GM19372 (cell line): ENCODE measurements around the gene SETD2.
"Not testable (repeated sequence)": the region's sequence is repeated elsewhere in the genome, so short reads cannot be mapped to it uniquely, and the experiment has no call there.

Source experiments
- ATAC-seq: cut with Tn5 transposase; IDR thresholded peaks from one replicate; pipeline ENCODE4 v1.9.1; 2021; ENCODE audit warnings: mild to moderate bottlenecking, low read depth, moderate library complexity; ENCODE audit not compliant: unreplicated experiment

SETD2 gene

DNA sequence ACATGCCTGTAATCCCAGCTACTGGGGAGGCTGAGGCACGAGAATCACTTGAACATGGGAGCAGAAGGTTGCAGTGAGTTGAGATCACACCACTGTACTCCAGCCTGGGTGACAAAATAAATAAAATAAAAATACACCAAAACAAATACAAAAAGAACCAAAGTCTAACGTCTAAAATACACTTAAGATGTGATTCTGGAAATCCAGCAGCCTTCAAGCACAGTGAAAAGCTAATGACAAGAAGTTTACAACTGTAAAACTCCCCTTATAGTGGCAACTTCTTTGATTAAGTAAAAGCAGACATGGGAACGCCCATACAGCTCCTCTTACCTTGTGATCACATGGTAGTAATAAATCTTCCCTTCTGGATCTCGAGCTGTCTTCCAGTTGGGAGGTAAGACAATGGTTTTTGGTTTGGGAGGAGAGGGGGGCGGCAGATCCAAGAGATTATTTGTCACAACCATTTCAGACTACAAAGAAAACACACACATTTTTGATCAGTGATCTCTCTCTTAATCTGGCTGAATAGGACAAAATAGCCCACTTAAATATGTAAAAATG lies 121.6 kb downstream of the SETD2 start:
- no peak for ATAC-seq

GRCh38 chr3:47041114-47041513 lies 122.8 kb downstream of the SETD2 start:
- no peak for ATAC-seq

DNA sequence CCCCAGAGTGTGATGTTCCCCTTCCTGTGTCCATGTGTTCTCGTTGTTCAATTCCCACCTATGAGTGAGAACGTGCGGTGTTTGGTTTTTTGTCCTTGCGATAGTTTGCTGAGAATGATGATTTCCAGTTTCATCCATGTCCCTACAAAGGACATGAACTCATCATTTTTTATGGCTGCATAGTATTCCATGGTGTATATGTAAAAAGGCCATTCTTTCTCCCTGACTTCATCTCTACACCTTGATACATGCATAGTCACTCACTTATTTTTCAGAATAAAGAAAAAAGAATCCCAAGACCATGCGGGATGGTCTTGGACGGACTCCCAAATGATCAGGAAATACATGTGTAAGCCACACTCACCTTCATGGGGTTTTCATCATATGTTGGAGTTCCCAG lies 126.6 kb downstream of the SETD2 start:
- not testable (repeated sequence) for ATAC-seq

- ATAC-seq = no peak
Measured at GRCh38 chr3:47036145-47036544, 127.8 kb downstream of the SETD2 start.

DNA sequence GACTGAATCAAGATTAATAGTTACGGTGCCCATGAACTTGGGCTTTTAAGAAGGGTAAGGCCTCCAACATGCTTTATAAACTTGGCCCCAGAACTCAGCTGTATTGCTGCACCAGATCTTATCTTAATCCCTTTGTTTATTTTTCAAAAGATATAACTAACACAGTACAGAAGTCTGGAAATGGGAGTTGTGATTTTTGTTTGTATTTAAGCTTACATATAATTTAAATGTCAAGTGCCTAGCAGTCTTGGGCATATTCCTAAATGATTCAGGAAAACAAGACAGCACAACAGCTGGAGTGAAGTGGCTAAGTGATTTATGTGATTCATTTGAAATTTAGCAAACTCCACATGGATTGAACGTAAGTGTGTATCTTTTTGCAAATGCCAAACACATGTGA lies 128.3 kb downstream of the SETD2 start:
- ATAC-seq = no peak

DNA sequence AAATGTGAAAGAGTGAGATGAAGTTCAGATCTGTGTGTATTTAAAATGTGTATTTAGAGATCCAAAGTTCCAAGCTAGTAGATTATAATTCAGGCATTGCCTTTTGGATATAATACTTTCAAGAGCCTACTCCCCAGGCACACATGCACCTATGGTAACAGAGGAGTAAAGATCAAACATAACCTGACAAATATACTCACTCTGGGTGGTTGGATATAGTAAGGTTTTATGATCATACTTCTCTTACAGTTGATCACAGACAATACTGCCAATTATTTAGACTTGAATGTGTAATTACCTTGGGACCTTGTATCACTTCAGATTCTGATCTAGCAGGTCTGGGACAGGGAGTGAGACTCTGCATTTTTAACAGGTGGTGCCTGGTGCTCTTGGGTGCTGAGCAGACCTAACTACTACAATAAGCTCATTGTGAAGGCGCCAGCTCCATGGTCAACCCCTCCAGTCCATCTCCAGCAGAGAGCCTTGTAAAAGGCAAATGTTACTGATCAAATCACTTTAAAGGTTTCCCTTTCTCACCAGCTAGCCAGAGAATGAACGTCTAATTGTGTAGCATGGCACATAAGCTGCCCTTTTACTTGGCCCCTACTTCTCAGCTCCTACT lies 128.9 kb downstream of the SETD2 start:
- ATAC-seq = no peak

- not testable (repeated sequence) for ATAC-seq
Measured at GRCh38 chr3:47031041-47031440, 132.9 kb downstream of the SETD2 start.

DNA sequence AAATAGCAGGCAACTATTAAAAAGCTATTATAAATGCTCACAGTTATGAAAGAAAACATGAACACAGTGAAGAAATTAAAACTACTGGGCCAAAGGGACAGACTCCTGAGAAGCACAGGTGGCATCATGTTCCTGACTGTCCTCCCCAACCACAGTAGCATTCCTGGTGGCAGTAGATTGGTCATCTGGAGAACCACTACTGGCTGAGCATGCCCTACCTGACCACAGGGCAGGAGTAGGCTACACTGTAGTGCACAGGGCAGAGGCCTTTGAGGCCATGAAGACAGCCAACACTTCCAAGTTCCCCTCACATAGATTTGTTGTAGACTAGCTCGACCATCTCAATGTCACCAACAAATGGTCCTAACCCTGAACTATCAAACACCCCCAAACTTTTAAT lies 135.2 kb downstream of the SETD2 start:
- ATAC-seq = no peak

- no peak for ATAC-seq
Measured at GRCh38 chr3:47028146-47028545, 135.8 kb downstream of the SETD2 start.

DNA sequence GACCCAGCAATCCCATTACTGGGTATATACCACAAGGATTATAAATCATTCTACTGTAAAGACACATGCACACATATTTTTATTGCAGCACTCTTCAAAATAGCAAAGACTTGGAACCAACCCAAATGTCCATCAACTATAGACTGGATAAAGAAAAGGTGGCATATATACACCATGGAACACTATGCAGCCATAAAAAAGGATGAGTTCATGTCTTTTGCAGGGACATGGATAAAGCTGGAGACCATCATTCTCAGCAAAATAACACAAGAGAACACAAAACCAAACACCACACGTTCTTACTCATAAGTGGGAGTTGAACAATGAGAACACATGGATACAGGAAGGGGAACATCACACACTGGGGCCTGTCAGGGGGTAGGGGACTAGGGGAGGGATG lies 137.5 kb downstream of the SETD2 start:
- ATAC-seq = not testable (repeated sequence)

DNA sequence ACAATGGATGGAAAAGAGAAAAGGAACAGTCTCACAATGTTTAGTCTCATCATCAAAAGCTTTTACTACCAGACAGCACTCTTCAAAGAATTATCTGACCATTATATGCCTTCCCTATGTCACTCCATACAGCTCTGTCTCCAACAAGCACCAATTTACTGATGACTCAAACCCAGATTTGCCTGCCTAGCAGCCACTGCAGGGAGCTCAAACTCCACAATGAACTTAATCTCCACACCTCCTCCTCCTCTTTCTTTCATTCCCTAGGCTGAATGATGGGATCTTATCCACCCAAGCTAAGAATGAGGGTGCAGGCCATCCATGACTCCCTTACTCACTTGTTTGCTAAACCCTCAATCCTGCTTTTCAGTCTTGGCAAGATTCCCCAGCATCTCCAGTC lies 139.0 kb downstream of the SETD2 start:
- ATAC-seq = no peak

DNA sequence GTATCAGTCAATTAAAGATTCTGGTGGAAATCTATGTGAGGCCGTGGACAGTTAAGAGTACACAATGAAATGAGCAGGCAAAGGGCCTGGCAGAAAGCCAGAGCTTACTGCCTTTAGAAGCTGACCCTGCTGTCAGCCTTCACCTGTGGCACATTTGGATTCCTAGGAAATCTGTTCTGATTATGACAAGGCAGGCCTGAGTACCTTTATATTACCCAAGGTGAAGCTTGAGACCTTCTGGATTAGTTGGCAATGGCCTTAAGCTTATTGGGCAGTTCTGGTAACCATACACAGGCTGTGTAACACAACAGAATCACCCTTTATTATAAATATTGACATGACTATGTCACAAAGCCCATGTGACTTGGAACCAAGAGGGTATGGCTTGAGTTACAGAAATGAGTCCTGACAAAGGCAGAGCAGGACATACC lies 141.3 kb downstream of the SETD2 start:
- ATAC-seq = no peak

DNA sequence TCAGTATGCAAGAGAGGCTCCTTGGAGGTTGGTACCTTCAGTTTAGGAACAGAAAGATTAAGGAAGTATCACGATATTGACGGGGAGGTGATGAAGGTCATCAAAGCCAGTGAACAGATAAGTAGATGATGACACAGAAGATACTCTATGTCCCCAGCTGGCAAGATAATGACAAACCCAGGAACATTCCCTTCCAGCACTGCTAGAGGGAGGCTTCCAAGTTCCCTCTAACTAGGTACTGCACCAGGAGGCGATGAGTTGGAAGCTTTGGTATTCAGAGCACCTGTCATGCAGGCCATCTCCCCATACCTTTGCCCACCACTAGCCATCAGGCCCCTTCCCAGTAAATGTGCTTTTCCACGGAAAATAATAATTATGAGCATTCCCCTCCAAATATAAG lies 143.6 kb downstream of the SETD2 start:
- no peak for ATAC-seq

DNA sequence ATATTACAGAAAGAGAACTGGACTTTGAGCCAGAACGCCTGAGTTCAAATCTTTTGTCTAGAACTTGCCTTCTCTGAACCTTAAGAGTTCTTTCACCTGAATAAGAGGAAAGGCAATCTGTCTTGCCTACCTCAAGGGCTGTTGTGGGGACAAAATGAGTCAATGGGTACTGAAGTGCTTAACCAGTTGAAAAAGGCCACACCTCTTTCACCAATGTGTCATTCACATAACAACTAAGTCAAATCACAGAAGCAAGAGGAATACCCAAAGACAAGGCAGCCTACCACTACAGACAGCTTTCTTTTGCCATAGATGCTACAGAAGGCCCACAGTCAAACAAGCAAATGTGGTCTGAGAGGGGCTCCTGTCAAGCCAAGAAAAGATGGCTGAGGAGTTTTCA lies 144.7 kb downstream of the SETD2 start:
- ATAC-seq = no peak

GRCh38 chr3:47018269-47018611 lies 145.7 kb downstream of the SETD2 start:
- no peak for ATAC-seq

DNA sequence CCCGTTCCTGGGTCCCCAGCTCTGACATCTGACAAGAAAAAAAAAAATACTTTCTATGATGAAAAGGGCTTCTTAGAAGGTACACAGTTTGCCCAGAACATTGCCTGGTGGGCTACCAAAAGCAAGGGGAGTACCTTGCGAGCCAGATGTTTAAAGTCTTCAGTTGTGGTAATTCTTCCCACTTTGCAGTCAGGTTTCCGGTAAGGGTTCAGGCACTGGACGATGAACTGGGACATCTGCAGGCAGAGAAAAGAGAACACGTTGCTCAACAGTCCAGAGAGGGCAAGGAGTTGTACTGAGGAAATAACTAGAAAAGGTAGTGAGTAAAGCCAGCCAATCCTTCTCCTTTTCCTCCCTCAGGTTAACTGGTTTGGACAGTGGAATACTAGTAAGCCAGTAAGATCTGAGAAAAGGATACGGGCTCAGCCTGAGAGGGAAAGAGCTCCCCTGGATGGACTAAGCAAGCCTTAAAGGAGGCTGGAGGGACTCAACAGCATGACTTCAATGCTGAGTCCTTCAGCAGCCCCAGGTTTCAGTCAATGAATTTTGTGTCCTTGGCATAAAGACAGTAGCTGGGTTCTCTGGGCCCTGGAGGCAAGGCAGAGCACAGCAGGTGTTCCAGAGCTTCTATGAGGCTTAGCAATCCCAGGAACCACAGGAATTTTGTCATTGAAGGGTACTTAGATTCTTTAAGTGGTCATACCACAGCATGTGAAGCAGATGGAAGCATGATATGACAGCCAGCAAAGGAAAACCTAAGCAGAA lies 146.2 kb downstream of the SETD2 start:
- ATAC-seq = no peak

DNA sequence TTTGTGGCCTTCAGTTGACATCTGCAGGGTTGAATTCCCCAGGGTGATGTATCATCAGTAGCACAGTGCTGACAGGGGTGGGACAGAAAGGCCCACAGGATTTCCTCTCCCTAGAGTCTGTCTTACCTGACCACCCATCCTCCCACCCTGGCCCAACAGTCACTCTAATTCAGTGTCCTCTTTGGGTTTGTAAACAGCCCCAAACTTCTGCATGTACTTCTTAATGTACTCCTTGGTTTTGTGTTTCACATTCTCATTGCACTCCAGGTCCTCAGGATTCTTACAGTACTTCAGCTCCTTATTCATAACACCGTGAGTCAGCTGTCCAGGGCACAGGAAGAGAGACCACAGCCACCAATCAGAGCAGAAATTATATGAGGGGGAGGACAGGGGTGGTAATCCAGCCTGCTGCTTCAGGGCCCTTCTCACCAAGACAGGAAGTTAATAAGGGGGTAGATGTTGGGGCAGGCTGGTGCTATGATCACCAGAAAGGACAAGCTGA lies 146.9 kb downstream of the SETD2 start:
- no peak for ATAC-seq

GRCh38 chr3:47016086-47016933 lies 147.6 kb downstream of the SETD2 start:
- no peak for ATAC-seq

DNA sequence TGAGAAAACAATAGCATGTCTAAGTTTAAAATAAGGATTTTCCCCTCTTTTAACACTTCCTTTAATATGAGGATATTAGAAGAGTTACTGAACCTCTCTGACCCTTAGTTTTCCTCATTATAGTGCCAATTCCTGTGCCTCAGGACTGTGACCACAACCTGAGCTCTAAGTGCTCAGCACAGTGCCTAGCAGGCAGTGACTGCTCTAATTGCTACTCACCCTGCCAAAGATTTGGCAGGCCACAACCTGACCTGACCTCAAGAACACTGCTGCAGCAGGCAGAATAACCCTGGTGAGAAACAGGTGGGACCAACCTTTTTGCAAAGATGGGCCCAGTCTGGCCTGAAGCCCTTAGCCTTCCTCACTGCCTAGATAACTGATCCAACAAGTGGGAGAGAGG lies 148.8 kb downstream of the SETD2 start:
- no peak for ATAC-seq

GRCh38 chr3:47014036-47014435 lies 149.9 kb downstream of the SETD2 start:
- ATAC-seq = no peak

GRCh38 chr3:47013231-47013630 lies 150.7 kb downstream of the SETD2 start:
- ATAC-seq = no peak
